NT2/D1 (cell line): ENCODE results near the gene ADARB2.
"Not testable (repeated sequence)": the region's sequence is repeated elsewhere in the genome, so short reads cannot be mapped to it uniquely, and the experiment has no call there.

Experiments
- DNase-seq: peaks from one replicate; pipeline ENCODE4 v3.0.0-alpha.2; 2011; ENCODE audit warnings: low read depth, low spot score
- H3K27me3 ChIP-seq: 2 replicates; pipeline ENCODE4 v1.6.0; 2011; ENCODE audit warnings: mild to moderate bottlenecking; ENCODE audit not compliant: insufficient read length, insufficient read depth
- H3K36me3 ChIP-seq: 2 replicates; pipeline ENCODE4 v1.6.1; 2011; ENCODE audit warnings: mild to moderate bottlenecking, low read length, mixed read lengths; ENCODE audit not compliant: insufficient read depth, insufficient read length
- H3K4me1 ChIP-seq: 2 replicates; pipeline ENCODE4 v1.5.1; 2011; ENCODE audit not compliant: insufficient read depth, insufficient read length
- H3K4me3 ChIP-seq: 2 replicates; pipeline ENCODE4 v1.5.1; 2011; ENCODE audit warnings: low read depth; ENCODE audit not compliant: insufficient read length
- H3K9ac ChIP-seq: 2 replicates; pipeline ENCODE4 v1.6.0; 2011; ENCODE audit warnings: low read depth; ENCODE audit not compliant: insufficient read length
- H3K9me3 ChIP-seq: 2 replicates; pipeline ENCODE4 v1.5.1; 2011; ENCODE audit warnings: mild to moderate bottlenecking, low read length; ENCODE audit not compliant: insufficient read depth
- SUZ12 ChIP-seq: IDR thresholded peaks from 2 replicates; pipeline ENCODE4 v1.6.1; 2011; ENCODE audit not compliant: insufficient read length, insufficient read depth; ENCODE audit errors: extremely low read depth
- YY1 ChIP-seq: IDR thresholded peaks from 2 replicates; pipeline ENCODE4 v1.6.1; 2011; ENCODE audit not compliant: insufficient read length, insufficient read depth
- ZNF274 ChIP-seq: IDR thresholded peaks from 2 replicates; pipeline ENCODE4 v1.6.1; 2011; ENCODE audit warnings: mild to moderate bottlenecking, low read depth, low read length

ADARB2 gene

GRCh38 chr10:1625079-1625478 lies 112.2 kb downstream of the ADARB2 start:
- Histone ChIP-seq H3K9ac (no peak overlapping the region), H3K36me3 (no peaks in the 10 kb centered on the region), H3K9me3 (no peaks in the 10 kb centered on the region), H3K27me3 (no peaks in the 10 kb centered on the region), H3K4me3 (no peak overlapping the region), H3K4me1 (peaks cover under 1% of the 10 kb centered on the region)
- TF ChIP-seq YY1, result no peak
- TF ChIP-seq SUZ12, result no peak
- no peak for TF ChIP-seq ZNF274
- DNase-seq, result no peak

DNA sequence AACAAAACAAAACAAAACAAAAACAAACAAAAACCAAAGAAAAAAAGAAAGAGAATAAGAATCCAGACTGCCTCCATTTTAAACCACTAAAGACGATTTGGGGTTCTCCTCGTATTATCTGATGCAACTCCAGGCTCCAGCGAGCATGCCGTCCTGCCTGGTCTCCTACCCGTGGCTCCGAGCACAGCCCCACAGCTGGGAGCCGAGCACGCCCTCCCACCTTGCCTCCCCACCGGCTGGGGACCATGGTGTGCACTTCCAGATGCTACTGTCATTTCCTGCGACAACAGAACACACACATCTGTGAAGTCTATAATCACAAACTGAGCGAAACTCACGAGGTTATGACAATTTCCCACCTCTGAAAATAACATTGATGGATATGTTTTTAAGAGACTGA lies 113.1 kb downstream of the ADARB2 start:
- H3K27me3 ChIP-seq, result no peaks in the 10 kb centered on the region
- no peaks in the 10 kb centered on the region for H3K9me3 ChIP-seq
- H3K9ac ChIP-seq, result no peak overlapping the region
- no peak overlapping the region for H3K4me3 ChIP-seq
- H3K36me3 ChIP-seq, result no peaks in the 10 kb centered on the region
- TF ChIP-seq ZNF274, result no peak
- no peak for TF ChIP-seq SUZ12
- TF ChIP-seq YY1, result no peak
- no peaks in the 10 kb centered on the region for H3K4me1 ChIP-seq
- DNase-seq, result no peak

- no peaks in the 10 kb centered on the region for H3K27me3 ChIP-seq
- no peak overlapping the region for H3K9ac ChIP-seq
- H3K9me3 ChIP-seq, result no peaks in the 10 kb centered on the region
- H3K36me3 ChIP-seq, result no peaks in the 10 kb centered on the region
- no peak for TF ChIP-seq SUZ12
- TF ChIP-seq ZNF274, result no peak
- TF ChIP-seq YY1, result no peak
- H3K4me3 ChIP-seq, result no peak overlapping the region
- no peak for DNase-seq
- peaks cover 2% of the 10 kb centered on the region for H3K4me1 ChIP-seq
Observed at GRCh38 chr10:1620803-1621202, 116.5 kb downstream of the ADARB2 start.

DNA sequence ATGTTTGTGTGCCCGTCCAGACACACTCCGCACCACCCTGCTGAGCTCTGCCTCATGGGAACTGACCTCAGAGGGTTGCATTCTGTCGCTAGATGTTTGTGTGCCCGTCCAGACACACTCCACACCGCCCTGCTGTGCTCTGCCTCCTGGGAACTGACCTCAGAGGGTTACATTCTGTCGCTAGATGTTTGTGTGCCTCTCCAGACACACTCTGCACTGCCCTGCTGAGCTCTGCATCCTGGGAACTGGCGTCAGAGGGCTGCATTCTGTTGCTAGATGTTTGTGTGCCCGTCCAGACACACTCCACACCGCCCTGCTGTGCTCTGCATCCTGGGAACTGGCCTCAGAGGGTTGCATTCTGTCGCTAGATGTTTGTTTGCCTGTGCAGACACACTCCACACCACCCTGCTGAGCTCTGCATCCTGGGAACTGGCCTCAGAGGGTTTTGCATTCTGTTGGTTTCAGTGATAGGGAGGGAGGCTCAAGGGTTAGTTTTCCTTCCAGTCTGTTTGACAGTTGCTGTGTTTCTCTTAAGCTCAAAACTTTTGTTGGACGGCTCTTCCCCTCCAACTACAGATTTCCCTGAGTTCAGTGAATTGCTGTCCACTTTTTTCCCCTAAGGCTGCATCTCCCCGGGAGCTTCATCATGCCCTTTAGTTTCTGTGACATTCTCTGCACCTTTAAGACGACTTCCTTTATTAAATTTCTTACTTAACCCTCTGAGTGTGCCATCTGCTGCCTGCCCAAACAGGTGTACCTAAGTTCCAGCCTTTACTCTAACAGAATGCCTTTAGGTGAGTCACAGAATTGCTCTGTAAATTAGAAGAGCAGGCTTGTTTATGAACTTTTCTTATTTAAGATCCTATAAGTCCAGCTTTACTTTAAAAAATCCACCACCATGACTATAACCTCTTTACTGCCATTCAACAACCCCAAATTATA lies 119.7 kb downstream of the ADARB2 start:
- H3K27me3 ChIP-seq, H3K4me3 ChIP-seq, H3K36me3 ChIP-seq, DNase-seq, H3K4me1 ChIP-seq, H3K9me3 ChIP-seq, H3K9ac ChIP-seq: not testable (repeated sequence)

GRCh38 chr10:1616701-1617100 lies 120.6 kb downstream of the ADARB2 start:
- not testable (repeated sequence) for H3K4me3 ChIP-seq, H3K9me3 ChIP-seq, H3K27me3 ChIP-seq, DNase-seq, H3K36me3 ChIP-seq, H3K9ac ChIP-seq, H3K4me1 ChIP-seq

- no peak for DNase-seq
- TF ChIP-seq YY1 (no peak), SUZ12 (no peak), ZNF274 (no peak)
- no peaks in the 10 kb centered on the region for H3K27me3 ChIP-seq
- no peaks in the 10 kb centered on the region for H3K9me3 ChIP-seq
- peaks cover 2% of the 10 kb centered on the region for H3K4me1 ChIP-seq
- H3K4me3 ChIP-seq, result no peak overlapping the region
- H3K9ac ChIP-seq, result no peak overlapping the region
- no peaks in the 10 kb centered on the region for H3K36me3 ChIP-seq
Observed at GRCh38 chr10:1615186-1615954, 122.0 kb downstream of the ADARB2 start.

- Histone ChIP-seq H3K4me3 (no peak overlapping the region), H3K4me1 (peaks cover 5% of the 10 kb centered on the region), H3K9me3 (no peaks in the 10 kb centered on the region), H3K9ac (no peak overlapping the region), H3K27me3 (no peaks in the 10 kb centered on the region), H3K36me3 (no peaks in the 10 kb centered on the region)
- no peak for TF ChIP-seq ZNF274
- TF ChIP-seq SUZ12, result no peak
- TF ChIP-seq YY1, result no peak
- no peak for DNase-seq
Observed at GRCh38 chr10:1613511-1613910, 123.8 kb downstream of the ADARB2 start.
